ENCODE results near the gene IFNA21.
A peak's percentile ranks its signal among the peaks of the same experiment; 100 is the strongest.
"Not testable (repeated sequence)": the region's sequence is repeated elsewhere in the genome, so short reads cannot be mapped to it uniquely, and the experiment has no call there.

The IFNA21 gene

GRCh38 chr9:21137020-21137419, 29.4 kb downstream of the IFNA21 start:
- no peak for DNase-seq

DNA sequence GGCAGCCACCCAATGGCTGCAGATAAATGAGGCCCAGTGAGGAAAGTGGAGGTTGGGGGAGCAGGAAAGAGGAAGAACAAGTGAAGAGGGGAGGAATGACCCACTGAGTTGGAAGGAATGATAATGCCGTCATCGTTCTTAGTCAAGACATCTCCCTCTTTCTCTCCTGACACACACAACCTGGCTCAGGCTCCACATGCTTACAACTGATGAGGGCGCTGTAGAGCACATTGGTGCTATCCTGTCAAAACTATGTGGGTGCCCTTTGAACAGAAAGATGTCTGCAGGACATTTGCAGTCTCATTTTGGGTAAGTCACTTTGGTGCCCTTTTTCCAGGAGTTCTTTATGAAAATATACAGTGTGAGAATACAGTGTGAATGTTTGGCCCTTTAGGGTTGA, 30.7 kb downstream of the IFNA21 start:
- no peak for DNase-seq

DNA sequence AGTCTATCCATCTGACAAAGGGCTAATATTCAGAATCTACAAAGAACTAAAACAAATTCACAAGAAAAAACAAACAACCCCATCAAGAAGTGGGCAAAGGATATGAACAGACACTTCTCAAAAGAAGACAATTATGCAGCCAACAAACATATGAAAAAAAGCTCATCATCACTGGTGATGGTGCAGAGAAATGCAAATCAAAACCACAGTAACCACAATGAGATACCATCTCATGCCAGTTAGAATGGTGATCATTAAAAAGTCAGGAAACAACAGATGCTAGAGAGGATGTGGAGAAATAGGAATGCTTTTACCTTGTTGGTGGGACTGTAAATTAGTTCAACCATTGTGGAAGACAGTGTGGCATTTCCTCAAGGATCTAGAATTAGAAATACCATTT, 38.3 kb downstream of the IFNA21 start:
- not testable (repeated sequence) for DNase-seq

DNA sequence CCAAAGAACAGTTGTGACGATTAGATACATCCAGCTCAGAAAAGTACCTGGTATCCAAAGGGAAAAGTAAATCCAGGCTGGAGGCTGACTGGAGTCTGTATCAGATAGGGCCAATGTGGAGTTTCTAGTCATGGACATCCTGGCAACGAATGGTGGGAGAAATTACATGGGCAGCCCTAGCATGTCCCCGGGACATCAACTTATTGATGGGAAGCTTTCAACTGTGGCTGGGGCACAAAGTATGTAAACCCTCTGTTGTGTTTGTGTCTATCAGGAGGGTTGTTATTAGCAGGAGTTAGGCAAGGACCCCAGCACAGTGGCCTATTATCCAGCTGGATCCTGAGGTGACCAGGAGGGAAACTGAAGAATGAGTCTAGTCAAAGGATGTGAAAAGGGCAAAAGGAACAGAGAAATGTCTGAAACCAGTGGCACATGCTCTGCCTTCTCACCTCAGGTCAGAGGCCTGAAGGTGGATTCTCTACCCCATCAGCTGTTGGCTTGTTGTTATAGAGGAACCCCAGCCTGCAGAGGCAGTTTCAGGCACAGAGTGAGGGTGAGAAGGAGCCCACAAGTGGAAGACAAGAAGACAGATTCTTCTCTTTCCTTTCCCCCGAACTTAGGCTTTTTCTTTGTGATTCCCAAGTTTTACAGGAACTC, 44.7 kb downstream of the IFNA21 start:
- DNase-seq: no peak

GRCh38 chr9:21121079-21121478, 45.4 kb downstream of the IFNA21 start:
- DNase-seq: no peak

DNA sequence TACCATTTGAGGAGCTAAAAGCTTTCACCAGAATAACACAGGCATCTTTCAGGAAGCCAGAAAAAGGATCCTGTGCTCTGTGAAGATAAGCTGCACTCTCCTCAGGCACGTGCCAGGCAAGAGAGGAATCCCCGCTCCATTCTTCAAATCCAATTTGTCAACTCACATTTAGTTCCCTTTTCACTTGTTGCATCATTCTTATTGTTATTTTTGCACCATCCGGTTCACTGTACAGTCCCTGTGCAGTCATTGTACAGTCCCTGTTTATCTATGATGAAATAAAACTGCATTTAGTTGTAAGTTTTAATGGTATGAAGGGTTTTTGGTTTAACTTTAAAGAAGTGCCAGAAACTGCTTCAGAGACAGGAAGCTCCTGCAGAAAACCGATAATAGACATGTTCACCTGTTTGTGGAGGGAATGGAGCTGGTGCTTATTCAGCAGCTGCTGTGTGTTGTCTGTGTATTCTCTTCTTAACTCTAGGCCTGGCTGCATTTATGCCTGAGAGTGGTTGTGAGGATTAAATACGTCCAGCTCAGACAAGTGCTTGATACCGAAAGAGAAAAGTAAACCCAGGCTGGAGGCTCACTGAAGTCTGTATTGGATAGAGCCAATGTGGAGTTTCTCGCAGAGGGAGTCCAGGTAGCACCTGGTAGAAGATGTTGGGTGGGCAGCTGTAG, 47.2 kb downstream of the IFNA21 start:
- DNase-seq: peak; percentile 5

All from NCI-H82 (cell line).